DMS53 treated with DMSO at 0.1 percent for 48 hours (cell line): ENCODE measurements around the gene CCDC34.
"Not testable (repeated sequence)": the region's sequence is repeated elsewhere in the genome, so short reads cannot be mapped to it uniquely, and the experiment has no call there.

Experiments used
- DNase-seq: peaks from one replicate; lab custom pipeline; 2025; ENCODE audit not compliant: unreplicated experiment; lab: John Stamatoyannopoulos, UW

The CCDC34 gene

DNA sequence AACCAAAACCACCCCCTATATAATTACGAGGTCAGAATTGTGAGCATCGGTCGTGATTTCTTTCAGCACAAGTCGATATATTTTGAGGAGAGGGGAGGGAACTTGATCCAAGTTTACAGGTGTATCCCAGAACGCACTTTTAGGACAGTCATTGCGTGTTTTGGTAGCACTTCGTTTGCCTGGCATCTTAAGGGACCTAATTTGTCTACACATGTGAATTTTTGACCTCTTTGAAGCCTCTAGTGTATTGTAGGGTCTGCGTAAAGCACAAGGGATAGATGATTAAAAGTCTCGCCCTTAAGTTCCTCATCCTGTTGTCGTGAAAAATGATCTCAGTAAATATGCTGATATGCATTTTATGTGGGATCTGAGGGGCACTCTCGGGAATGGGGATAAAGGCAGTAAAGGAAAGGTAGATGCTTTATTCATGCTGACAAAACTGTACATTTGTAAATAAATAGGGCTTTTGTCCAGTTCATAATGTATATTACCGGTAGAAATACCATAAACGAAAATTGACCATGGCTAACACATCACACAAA lies 632 bp upstream of the CCDC34 start:
- no peak for DNase-seq

- no peak for DNase-seq
Observed at GRCh38 chr11:27361649-27362431, 1.2 kb downstream of the CCDC34 start.

DNA sequence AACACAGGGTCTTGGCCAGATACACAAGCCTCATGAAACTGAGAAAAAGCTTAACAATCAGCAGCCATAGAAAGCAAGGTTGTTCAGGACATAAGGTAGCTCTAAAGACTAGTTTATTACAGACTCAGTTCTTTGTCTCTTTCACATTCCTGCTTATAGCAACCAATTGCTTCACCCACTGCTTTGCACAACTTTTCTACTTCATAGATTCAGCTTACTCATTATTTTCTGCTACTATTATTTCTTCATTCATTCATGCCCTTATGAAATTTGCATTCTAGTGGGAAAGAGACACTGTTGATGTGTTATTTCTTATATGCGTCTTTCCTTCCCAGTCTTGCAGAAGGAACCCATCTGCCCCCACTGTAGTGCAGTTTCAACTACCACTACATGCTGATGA lies 4.7 kb downstream of the CCDC34 start:
- DNase-seq, result no peak

DNA sequence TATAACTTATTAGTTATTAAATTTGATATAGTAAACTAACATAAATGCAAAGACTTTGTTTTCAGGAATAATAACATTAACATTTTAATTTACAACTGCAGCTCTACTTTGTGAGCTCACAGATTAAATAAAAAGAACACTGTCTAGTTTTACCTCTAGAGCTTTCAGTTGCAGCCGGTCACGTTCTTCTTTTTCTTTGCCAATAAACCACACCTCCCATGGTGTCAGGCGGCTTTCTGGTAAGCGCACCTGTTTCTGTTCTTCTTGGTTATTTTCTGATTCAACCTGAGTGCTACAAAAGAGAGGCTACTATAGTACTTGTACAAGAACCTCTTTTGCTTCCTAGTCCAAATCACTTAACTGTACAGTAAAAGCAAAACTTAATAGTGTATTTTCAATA lies 5.8 kb downstream of the CCDC34 start:
- peak; percentile 61 for DNase-seq

- DNase-seq, result no peak
Observed at GRCh38 chr11:27356624-27357222, 6.3 kb downstream of the CCDC34 start.

DNA sequence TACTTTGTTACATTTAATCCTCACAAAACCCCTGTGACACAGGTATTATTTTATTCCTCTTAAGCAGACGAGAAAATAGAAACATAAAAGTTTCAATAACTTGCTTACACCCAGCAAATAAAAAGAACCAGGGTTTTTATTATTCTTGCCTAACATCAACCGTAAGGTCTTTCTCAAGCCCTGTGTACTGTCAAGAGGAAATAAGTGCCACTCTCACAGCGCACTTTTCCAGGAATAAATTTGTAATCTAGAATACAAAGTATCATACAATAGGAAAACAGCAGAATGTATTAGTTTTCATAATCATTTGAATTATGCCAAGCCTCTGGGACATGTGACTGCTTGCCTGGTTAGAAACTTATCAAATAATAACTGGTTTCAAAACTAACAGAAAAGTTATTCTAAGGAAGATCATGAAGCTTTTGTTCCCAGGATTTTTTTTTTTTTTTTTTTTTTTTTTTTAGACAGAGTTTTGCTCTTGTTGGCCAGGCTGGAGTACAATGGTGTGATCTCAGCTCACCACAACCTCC lies 7.4 kb downstream of the CCDC34 start:
- no peak for DNase-seq

GRCh38 chr11:27354359-27354965 lies 8.6 kb downstream of the CCDC34 start:
- no peak for DNase-seq

DNA sequence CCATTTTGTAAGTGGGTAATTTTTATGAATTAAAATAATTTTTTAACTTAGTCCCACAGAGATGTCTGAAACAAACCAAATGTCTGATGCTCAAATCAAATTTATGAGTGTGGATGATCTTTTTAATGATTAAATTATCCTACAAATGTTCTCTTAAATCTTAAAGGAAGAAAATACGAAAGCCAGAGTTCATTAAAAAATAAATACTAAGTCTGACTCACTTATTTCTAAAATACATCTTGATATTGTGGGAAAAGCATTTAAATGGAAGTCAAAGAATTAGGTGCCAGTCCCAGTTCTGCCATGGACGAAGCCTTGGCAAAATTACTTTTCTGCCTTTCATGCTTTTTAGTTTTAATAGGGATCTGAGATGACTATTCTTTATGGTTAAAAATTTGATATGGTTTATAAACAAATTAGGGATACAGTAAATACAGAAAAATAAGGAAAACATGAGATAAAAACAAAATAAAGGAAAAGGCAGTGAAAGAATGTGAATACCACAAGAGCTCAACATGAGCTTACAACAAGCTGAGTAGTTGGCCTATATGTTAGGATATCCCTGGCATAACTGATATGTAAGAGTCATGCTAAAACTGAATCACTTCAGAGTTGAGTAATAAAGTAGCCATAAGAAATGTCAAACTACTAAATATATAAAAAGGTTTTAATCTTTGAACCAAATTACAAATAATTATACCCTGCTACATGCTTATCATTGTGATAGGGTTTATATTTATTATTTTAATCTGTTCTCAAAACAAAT lies 9.2 kb downstream of the CCDC34 start:
- no peak for DNase-seq

- no peak for DNase-seq
Observed at GRCh38 chr11:27352781-27353180, 10.2 kb downstream of the CCDC34 start.

DNA sequence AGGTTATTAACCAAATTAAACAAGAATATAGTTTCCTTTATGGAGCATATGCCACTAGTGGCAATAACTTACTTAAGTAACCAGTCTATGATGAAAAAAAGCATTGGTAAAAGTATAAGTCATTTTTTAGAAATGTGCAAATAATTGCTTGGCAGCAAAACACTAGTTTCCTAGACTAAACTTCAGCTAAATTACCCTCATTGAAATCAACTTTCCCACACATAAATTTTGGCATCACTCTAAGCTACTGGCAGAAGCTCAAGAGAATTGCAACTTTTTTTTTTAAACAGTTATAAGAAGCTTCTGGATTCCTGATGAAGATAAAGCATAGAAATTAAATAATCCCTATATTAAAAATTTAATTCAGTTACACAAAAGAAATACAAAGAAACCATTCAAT lies 12.5 kb downstream of the CCDC34 start:
- DNase-seq, result no peak

DNA sequence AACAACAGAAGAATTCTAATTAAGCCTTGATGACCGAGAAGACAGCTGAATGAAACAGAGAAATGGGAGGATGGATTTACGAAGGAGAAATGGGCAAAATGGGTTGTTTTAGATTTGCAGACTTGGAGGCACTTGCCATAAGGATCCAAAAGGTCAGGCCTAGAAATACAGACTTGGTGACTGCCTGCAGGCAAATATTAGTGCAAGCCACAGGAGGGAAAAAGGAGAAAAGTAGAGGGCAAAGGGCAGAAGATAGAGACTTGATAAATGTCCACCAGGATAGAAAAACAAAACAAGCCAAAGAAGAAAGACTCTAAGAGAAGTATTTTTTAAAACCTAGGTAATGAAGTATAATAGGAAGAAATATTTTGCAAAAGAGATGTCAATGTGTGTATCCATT lies 13.1 kb downstream of the CCDC34 start:
- no peak for DNase-seq

DNA sequence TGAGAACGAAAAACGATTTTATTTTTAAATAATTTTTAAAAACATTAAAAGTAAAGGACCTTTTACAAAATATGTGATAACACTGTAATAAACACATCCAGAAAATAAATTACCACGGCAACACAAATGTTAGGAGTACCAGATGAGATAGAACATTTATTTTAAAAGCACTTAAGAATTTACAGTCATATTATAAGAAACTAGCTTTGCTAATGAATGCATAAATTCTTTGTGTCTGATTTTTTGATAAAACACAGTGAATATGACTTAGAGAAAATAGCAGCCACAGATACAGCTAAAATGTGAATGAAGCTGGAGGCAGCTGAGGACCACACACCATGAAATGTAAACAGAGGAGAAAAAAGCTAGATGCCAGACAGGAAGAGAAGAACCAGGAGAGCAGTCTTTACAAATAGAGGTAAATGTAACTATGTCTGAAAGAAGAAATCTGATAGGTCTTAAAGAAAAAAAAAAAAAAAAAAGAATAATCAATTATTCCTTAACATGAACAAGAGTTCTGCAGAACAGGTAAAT lies 14.6 kb downstream of the CCDC34 start:
- peak; percentile 79 for DNase-seq

- peak; percentile 80 for DNase-seq
Observed at GRCh38 chr11:27347359-27348339, 15.4 kb downstream of the CCDC34 start.

DNA sequence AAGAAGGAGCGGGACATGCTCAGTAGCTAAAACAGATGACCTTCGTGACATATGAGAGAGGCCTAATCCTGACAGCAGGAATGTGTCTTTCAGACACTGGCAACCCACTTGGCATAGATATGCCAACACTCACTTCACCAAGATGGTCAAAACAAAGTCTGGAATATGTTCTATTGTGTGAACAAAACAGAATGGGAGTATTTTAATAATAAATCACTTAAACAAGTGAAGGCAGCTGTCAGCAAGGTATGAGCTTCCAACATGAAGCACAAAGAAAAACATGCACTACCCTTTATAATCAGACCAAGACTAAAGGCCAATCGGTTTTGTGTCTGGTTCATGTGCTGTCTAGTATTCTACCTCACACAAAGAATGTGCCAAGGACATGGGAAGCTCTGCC lies 23.1 kb downstream of the CCDC34 start:
- no peak for DNase-seq

- DNase-seq, result not testable (repeated sequence)
Observed at GRCh38 chr11:27334764-27335163, 28.3 kb downstream of the CCDC34 start.

DNA sequence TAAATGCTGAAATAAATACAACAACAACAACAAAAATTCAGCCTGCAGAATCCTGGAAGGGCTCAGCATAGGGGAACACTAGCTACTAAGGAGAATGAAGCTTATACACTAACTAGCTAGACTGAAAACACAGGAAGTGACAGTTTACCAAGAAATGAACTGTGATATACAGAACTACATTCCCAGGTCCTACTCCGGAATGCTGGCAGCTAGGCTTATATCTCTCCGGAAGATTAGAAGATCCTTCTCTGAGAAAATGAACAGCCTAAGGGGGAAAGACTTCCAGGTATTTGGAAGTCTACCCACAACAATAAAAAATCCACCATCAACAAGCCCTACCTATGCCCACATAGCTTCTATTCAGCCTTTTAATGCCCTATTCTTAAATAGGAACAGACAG lies 31.0 kb downstream of the CCDC34 start:
- no peak for DNase-seq

GRCh38 chr11:27330633-27331270 lies 32.3 kb downstream of the CCDC34 start:
- DNase-seq, result no peak

DNA sequence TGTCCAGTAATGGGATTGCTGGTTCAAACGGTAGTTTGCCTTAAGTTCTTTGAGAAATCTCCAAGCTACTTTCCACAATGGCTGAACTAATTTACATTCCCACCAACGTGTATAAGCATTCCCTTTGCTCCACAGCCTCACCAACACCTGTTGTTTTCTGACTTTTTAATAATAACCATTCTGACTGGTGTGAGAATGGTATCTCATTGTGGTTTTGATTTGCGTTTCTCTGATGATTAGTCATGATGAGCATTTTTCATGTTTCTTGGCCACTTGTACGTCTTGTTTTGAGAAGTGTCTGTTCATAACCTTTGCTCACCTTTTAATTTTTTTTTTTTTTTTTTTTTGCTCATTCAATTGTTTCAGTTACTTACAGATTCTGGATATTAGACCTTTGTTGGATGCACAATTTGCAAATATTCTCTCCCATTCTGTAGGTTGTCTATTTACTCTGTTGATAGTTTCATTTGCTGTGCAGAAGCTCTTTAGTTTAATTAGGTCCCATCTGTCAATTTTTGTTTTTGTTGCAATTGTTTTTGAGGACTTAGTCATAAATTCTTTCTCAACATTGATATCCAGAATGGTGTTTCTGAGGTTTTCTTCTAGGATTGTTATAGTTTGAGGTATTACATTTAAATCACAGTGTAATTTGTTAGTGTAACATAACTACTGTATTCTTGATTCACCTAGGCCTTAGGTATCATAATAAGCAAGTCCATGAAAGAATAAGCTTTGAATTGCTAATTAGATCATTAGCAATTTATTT lies 33.0 kb downstream of the CCDC34 start:
- no peak for DNase-seq
